GM12873 (cell line): ENCODE measurements around the gene PPP1R14B.

ENCODE experiments used
- CTCF ChIP-seq: IDR thresholded peaks from 2 replicates; pipeline ENCODE4 v1.5.1; 2012; ENCODE audit warnings: low read depth, mild to moderate bottlenecking, moderate library complexity, low read length, control low read depth; ENCODE audit not compliant: insufficient read depth; ENCODE audit errors: missing control alignments

The PPP1R14B gene

GRCh38 chr11:64290352-64291261, 43.9 kb upstream of the PPP1R14B start:
- TF ChIP-seq CTCF: no peak

- TF ChIP-seq CTCF: no peak
These were observed 42.3 kb upstream of the PPP1R14B start for GRCh38 chr11:64289002-64289564.

GRCh38 chr11:64288353-64288750, 41.6 kb upstream of the PPP1R14B start:
- no peak for TF ChIP-seq CTCF

DNA sequence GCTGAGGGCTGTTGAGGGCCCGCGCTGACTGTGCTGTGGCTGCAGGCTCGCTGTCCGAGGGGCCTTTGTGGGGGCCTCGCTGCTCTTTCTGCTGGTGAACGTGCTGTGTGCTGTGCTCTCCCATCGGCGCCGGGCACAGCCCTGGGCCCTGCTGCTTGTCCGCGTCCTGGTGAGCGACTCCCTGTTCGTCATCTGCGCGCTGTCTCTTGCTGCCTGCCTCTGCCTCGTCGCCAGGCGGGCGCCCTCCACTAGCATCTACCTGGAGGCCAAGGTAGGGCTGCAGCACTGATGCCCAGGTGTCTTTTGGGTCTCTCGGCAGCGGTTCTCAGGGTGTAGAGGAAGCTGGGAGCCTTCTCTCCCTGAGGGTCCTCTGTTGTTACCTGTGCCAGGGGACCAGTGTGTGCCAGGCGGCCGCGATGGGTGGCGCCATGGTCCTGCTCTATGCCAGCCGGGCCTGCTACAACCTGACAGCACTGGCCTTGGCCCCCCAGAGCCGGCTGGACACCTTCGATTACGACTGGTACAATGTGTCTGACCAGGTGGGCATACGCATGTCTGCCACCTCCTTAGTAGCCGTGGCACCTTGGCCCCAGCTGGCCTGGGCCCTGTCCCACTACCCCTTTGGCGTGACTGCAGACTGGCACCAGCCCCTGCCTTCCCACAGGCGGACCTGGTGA, 41.1 kb upstream of the PPP1R14B start:
- TF ChIP-seq CTCF: no peak

GRCh38 chr11:64286801-64287159, 40.0 kb upstream of the PPP1R14B start:
- TF ChIP-seq CTCF: no peak

GRCh38 chr11:64285885-64286800, 39.4 kb upstream of the PPP1R14B start:
- peak; percentile 43 for TF ChIP-seq CTCF
